HFF-Myc (cell line): ENCODE results near the gene ADD3.

ENCODE experiments used
- DNase-seq: peaks from one replicate; pipeline ENCODE4 v3.0.0-alpha.2; 2011; ENCODE audit warnings: low read depth; ENCODE audit errors: extremely low read depth
- H3K4me3 ChIP-seq: replicated peaks from 2 replicates; pipeline ENCODE4 v1.5.1; 2011; ENCODE audit warnings: low read depth, mild to moderate bottlenecking, control low read depth, low read length
- TF ChIP-seq, protein P1 (sequence below): IDR thresholded peaks from 2 replicates; pipeline ENCODE4 v1.5.1; 2012; ENCODE audit warnings: mild to moderate bottlenecking, low read depth, low read length, control low read depth; ENCODE audit errors: missing control alignments

The ADD3 gene

DNA sequence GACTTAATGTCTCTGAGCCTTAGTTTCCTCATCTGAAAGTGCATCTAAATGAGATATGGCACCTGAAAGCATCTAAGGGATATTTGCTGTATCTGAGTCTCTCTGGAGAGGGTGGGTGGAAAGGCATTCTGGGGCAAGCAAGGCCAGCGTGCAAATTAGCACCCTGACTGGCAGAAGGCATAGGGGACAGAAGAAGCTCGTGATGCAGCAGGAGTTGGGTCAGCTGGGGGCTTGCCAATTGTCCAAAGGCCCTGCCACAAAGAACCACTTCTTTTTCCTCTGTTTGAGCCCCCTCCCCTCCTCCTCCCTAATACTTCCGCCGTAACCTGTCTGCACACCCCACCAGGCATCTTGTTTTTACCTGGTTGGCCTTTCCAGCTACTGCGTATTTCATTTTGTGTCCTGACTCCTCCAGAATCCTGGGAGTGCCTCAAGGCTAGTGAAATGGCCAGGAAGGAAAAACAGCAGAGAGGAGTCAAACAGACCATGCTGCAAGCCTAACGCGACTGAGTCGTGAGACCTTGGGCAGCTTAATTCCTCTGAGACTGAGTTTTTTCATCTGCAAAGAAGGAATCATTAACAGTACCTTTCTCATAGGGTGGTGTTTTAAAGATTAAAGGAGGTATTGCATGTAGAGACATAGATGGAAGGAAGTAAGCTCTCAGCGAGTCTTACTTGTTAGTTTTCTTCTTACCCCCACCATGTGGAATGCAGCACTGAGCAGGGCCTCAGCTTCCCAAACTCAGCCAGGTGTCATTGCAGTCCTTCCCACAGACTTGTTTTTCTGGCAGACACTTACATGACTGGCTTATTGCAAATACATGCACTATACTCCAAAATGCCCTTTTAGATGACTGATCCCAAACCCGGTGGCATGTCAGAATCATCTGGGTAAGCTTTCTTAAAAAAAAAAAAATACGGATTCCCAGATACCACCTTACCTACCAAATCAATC is 150.5 kb downstream of the ADD3 start:
- TF ChIP-seq, protein P1, sequence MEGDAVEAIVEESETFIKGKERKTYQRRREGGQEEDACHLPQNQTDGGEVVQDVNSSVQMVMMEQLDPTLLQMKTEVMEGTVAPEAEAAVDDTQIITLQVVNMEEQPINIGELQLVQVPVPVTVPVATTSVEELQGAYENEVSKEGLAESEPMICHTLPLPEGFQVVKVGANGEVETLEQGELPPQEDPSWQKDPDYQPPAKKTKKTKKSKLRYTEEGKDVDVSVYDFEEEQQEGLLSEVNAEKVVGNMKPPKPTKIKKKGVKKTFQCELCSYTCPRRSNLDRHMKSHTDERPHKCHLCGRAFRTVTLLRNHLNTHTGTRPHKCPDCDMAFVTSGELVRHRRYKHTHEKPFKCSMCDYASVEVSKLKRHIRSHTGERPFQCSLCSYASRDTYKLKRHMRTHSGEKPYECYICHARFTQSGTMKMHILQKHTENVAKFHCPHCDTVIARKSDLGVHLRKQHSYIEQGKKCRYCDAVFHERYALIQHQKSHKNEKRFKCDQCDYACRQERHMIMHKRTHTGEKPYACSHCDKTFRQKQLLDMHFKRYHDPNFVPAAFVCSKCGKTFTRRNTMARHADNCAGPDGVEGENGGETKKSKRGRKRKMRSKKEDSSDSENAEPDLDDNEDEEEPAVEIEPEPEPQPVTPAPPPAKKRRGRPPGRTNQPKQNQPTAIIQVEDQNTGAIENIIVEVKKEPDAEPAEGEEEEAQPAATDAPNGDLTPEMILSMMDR, result no peak
- H3K4me3 ChIP-seq, result no peak overlapping the region
- no peak for DNase-seq

DNA sequence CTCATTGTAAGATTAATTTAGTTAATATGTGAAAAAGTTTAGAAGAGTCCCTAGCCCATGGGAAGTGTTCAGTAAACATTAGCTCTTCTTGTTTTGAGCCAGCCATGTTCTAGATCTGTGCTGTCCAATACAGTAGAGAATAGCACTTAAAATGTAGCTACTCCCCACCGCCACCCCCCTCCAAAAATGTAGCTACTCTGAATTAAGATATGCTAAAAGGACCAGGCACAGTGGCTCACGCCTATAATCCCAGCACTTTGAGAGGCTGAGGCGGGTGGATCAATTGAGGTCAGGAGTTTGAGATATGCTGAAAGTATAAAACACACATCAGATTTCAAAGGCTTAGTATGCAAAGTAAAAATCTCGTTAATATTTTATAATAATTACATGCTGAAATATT is 152.3 kb downstream of the ADD3 start:
- no peak overlapping the region for H3K4me3 ChIP-seq
- TF ChIP-seq, protein P1, result no peak
- no peak for DNase-seq

DNA sequence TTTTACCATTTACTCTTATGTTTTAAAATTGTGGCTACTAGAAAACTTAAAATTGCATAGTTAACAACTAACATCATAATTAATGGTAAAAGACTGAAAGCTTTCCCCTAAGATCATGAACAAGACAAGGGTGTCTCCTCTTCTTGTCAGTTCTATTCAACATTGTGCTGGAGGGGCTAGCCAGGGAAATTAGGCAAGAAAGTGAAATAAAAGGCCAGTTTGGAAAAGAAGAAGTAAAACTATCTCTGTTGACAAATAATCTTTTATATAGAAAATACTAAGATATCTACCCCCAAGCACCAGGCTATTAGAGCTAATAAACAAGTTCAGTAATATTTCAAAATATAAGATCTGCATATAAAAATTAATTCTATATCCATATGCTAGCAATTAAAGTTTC is 152.7 kb downstream of the ADD3 start:
- DNase-seq, result no peak
- H3K4me3 ChIP-seq, result no peak overlapping the region
- TF ChIP-seq, protein P1, result no peak

DNA sequence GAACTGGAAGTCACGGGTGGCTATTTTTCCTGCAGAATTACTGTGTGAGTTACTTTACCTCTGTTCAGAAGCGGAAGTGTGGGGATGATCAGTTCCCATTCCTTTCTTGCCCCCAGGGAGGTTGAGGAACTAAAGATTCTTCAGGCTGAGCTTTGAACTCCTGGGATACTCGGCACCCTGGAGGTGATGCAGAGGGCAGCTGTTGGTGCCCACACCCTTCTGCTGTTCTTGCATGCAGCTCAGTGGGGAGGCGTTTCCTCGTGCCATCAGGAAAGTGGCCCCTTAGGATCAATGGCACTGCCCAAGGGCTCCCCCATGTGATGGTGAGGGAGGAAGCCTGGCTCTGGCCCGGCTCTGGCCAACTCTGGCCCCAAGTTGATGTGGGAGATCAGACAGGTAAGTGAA is 155.0 kb downstream of the ADD3 start:
- TF ChIP-seq, protein P1, result no peak
- H3K4me3 ChIP-seq, result no peak overlapping the region
- DNase-seq, result no peak

DNA sequence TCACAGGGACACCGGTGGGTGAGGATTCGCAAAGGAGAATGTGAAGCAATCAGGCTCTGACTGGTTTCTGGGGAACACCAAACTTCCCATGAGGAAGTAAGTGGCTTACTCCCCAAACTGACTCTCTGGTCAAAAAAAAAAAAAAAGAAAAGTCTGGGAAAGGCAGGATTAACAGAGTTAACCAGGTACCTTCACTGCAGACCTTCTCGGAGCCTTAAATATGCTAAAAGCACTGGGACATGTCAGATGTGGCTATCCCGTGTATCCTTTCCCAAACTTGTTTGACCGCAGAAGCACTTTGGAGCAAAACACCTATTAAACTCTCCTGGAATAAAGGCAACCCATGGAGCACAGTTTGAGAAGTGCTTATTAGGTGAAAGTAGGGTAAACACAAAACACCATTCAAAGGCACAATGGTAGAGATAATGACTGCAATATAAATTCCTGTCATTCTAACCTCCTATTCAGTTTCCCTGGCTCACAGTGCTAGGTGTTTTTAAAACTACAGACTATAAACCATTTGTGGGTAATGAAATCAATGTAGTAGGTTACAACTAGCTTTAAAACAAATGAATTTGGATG is 155.5 kb downstream of the ADD3 start:
- no peak overlapping the region for H3K4me3 ChIP-seq
- no peak for DNase-seq
- TF ChIP-seq, protein P1, result no peak

DNA sequence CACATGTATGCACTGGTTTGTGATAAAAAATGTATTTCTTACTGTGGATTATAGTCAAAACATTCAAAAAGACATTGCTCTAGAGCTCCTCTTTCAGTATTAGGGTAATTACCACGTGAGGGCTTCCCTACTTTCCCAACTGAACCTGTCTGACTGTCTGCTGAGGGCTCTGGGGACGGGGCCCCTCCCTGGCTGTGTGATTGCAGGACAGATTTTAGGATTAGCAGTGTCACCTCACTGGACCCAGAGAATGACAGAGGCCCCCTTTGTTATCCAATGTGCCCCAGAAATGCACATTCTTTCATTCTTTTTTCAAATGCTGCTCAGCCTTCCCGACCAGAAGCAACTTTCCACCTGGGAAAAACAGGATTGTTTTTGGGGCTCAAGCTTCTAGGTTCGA is 156.1 kb downstream of the ADD3 start:
- TF ChIP-seq, protein P1, result no peak
- DNase-seq, result no peak
- H3K4me3 ChIP-seq, result no peak overlapping the region
